Caco-2 (cell line): ENCODE data around the gene PLEKHG5. TPM values are rescaled to one million over a fixed set of nuclear protein-coding genes. Genes with fewer than 3 reads are reported as not detected.

Source experiments
- BruUV-seq: library from RNA; stranded (reverse); fragments of 400-500 nt; replicated peaks from 2 replicates; lab custom pipeline; 2021; lab: Mats Ljungman, UMichigan
- CTCF ChIA-PET: fragments of 300-600 bp; sonication (Branson Sonifier 250); formaldehyde crosslinking; loops from one replicate; lab custom pipeline; 2022; ENCODE audit warnings: antibody characterized with exemption; lab: Charles Lee
- POLR2A ChIA-PET: fragments of 300-600 bp; sonication (Branson Sonifier 250); formaldehyde crosslinking; loops from one replicate; lab custom pipeline; 2022; ENCODE audit warnings: antibody characterized with exemption; lab: Charles Lee
- DNase-seq, 2 experiments: peaks; one replicate each; pipeline versions ENCODE4 v3.0.0 to v3.0.0-alpha.2; 2020 to 2022
- H3K27me3 ChIP-seq: replicated peaks from 2 replicates; pipeline ENCODE4 v1.6.0; 2011; ENCODE audit warnings: low read length; ENCODE audit not compliant: control insufficient read depth, insufficient read depth
- H3K36me3 ChIP-seq: 2 replicates; pipeline ENCODE4 v1.5.1; 2011; ENCODE audit warnings: low read length; ENCODE audit not compliant: control insufficient read depth, insufficient read depth
- H3K4me1 ChIP-seq: fragments of 250-450 bp; sonication (Bioruptor Pico); 2 replicates; pipeline ENCODE4 v1.5.1; 2020; ENCODE audit warnings: mild to moderate bottlenecking
- H3K4me3 ChIP-seq: 2 replicates; pipeline ENCODE4 v1.5.1; 2011; ENCODE audit warnings: low read depth, mild to moderate bottlenecking, control low read depth, low read length
- H3K9me3 ChIP-seq: fragments of 250-450 bp; sonication (Bioruptor Pico); 2 replicates; pipeline ENCODE4 v1.5.1; 2020; ENCODE audit warnings: mild to moderate bottlenecking, moderate library complexity
- H3K27ac Mint-ChIP-seq: one replicate; pipeline ENCODE4 v1.8.0; 2022; ENCODE audit warnings: mixed read lengths; ENCODE audit not compliant: unreplicated experiment
- H3K27me3 Mint-ChIP-seq: one replicate; pipeline ENCODE4 v1.8.0; 2022; ENCODE audit warnings: mixed read lengths; ENCODE audit not compliant: insufficient read depth, unreplicated experiment
- H3K36me3 Mint-ChIP-seq: one replicate; pipeline ENCODE4 v1.8.0; 2022; ENCODE audit warnings: mild to moderate bottlenecking, mixed read lengths; ENCODE audit not compliant: insufficient read depth, unreplicated experiment
- H3K4me1 Mint-ChIP-seq: one replicate; pipeline ENCODE4 v1.8.0; 2022; ENCODE audit warnings: low read depth, mixed read lengths; ENCODE audit not compliant: unreplicated experiment
- H3K4me3 Mint-ChIP-seq: one replicate; pipeline ENCODE4 v1.8.0; 2022; ENCODE audit warnings: mild to moderate bottlenecking, moderate library complexity, mixed read lengths; ENCODE audit not compliant: unreplicated experiment
- H3K9me3 Mint-ChIP-seq: one replicate; pipeline ENCODE4 v1.8.0; 2022; ENCODE audit warnings: mixed read lengths; ENCODE audit not compliant: unreplicated experiment
- intact Hi-C: fragments of 100-400 bp; cut with micrococcal nuclease; formaldehyde crosslinking; loops from one replicate; pipeline ENCODE4 v1.10.0; 2022; ENCODE audit not compliant: unreplicated experiment
- total RNA-seq: library from RNA; stranded (reverse); gene quantifications from 2 replicates; pipeline ENCODE4 v1.2.3, GENCODE V29; 2022
- TF ChIP-seq, protein P1 (sequence below), 2 experiments: fragments of 200-600 bp in 1 of 2; IDR thresholded peaks; 1 replicate in 1 of 2; 2 replicates in 1 of 2; pipeline versions ENCODE4 v1.5.1 to v1.8.0; 2011 to 2022; ENCODE audit warnings: antibody characterized with exemption in 1 of 2, control low read depth in 1 of 2, inconsistent platforms in 1 of 2, low read depth in 1 of 2, low read length in 1 of 2, mild to moderate bottlenecking in 1 of 2, moderate library complexity in 1 of 2; ENCODE audit not compliant: insufficient read depth in 1 of 2, severe bottlenecking in 1 of 2, unreplicated experiment in 1 of 2

The PLEKHG5 gene
- total RNA-seq, 1 experiment from 2014 or later: 12.2 TPM

DNA sequence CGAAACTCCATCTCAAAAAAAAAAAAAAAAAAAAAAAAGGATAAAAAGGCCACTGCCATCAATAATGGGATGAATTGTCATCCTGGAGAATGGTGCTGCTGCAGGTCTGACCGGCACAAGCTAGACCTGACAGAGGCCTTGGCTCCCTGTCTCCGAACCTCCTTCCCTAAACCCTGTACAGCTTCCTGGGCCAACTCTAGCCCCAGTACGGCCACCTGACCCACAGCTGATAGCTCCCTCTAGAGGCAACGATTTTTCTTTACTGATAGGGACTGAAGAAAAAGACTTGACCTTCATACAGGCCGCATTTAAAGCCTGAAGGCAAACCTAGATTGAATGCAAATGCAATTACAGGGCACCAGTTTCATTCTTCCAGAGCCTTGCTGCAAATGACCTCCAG, 32.1 kb upstream of the PLEKHG5 start:
- intact Hi-C loops: loop anchor here (1.0 kb wide), 1 partner anchor 37 kb away; no protein-coding TSS in a partner anchor

DNA sequence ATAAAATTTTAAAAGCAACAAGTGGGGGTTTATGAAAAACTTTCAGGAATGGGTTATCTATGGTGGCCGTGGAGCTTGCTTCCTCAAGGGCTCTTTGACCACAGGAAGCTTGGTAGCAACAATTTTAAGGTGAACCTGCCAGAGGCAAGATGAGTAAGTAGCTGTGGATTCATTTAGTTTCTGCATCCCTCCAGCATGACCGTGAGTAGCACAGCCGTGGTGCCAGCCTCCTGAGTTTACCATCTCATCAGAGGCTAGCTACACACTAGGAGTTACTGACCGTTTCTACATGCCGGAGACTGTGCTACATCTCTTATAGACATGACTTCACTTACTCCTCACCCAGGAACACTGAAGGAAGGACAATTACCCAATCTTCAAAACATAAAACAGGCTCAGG, 30.1 kb upstream of the PLEKHG5 start:
- BruUV-seq: TSS peak; percentile 42
- Mint-ChIP-seq H3K27me3 (no peaks in the 10 kb centered on the region), H3K4me3 (no peak overlapping the region), H3K36me3 (peaks cover 16% of the 10 kb centered on the region), H3K9me3 (no peaks in the 10 kb centered on the region), H3K4me1 (no peaks in the 10 kb centered on the region), H3K27ac (no peak overlapping the region)
- no peak for DNase-seq
- POLR2A ChIA-PET: interaction anchor here (0.5 kb wide), 1 partner anchor 1449 kb away, joined by 3 read pairs; no protein-coding TSS in a partner anchor
- Histone ChIP-seq H3K27me3 (no peaks in the 10 kb centered on the region), H3K36me3 (no peaks in the 10 kb centered on the region; the same call in 1 of the 2 replicates), H3K4me3 (no peak overlapping the region), H3K9me3 (no peaks in the 10 kb centered on the region), H3K4me1 (0 out of 2 replicates have a peak, but pooled peaks cover 3% of the 10 kb centered on the region)
- CTCF ChIA-PET: no interaction called here
- intact Hi-C loops: no loop called here
- TF ChIP-seq, protein P1, sequence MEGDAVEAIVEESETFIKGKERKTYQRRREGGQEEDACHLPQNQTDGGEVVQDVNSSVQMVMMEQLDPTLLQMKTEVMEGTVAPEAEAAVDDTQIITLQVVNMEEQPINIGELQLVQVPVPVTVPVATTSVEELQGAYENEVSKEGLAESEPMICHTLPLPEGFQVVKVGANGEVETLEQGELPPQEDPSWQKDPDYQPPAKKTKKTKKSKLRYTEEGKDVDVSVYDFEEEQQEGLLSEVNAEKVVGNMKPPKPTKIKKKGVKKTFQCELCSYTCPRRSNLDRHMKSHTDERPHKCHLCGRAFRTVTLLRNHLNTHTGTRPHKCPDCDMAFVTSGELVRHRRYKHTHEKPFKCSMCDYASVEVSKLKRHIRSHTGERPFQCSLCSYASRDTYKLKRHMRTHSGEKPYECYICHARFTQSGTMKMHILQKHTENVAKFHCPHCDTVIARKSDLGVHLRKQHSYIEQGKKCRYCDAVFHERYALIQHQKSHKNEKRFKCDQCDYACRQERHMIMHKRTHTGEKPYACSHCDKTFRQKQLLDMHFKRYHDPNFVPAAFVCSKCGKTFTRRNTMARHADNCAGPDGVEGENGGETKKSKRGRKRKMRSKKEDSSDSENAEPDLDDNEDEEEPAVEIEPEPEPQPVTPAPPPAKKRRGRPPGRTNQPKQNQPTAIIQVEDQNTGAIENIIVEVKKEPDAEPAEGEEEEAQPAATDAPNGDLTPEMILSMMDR (IDR thresholded peaks at IDR 0.05; ENCODE audit: insufficient read depth in 1 of 2, low read depth in 1 of 2, low read length in 1 of 2, severe bottlenecking in 1 of 2, unreplicated experiment in 1 of 2): no peak

More for the DNA sequence above, 32.1 kb upstream of the PLEKHG5 start:
- ChIA-PET POLR2A (no interaction called here), CTCF (interaction anchor here (0.6 to 1.0 kb wide), 3 partner anchors 17 to 25 kb away, joined by 3 to 6 read pairs (median 4); no protein-coding TSS in a partner anchor)
- TF ChIP-seq, protein P1 (IDR thresholded peaks at IDR 0.05; ENCODE audit: insufficient read depth in 1 of 2, low read depth in 1 of 2, low read length in 1 of 2, severe bottlenecking in 1 of 2, unreplicated experiment in 1 of 2): peak in 1 of 2 experiments; percentile 39
- peak in 1 of 2 experiments; percentile 56 for DNase-seq
- Mint-ChIP-seq H3K36me3 (peaks cover 23% of the 10 kb centered on the region), H3K9me3 (no peaks in the 10 kb centered on the region), H3K27me3 (no peaks in the 10 kb centered on the region), H3K4me1 (no peaks in the 10 kb centered on the region), H3K27ac (no peak overlapping the region), H3K4me3 (no peak overlapping the region)
- Histone ChIP-seq H3K9me3 (no peaks in the 10 kb centered on the region), H3K36me3 (no peaks in the 10 kb centered on the region; the same call in 1 of the 2 replicates), H3K4me3 (no peak overlapping the region), H3K4me1 (no peaks in the 10 kb centered on the region), H3K27me3 (no peaks in the 10 kb centered on the region)
- BruUV-seq: no TSS peak

DNA sequence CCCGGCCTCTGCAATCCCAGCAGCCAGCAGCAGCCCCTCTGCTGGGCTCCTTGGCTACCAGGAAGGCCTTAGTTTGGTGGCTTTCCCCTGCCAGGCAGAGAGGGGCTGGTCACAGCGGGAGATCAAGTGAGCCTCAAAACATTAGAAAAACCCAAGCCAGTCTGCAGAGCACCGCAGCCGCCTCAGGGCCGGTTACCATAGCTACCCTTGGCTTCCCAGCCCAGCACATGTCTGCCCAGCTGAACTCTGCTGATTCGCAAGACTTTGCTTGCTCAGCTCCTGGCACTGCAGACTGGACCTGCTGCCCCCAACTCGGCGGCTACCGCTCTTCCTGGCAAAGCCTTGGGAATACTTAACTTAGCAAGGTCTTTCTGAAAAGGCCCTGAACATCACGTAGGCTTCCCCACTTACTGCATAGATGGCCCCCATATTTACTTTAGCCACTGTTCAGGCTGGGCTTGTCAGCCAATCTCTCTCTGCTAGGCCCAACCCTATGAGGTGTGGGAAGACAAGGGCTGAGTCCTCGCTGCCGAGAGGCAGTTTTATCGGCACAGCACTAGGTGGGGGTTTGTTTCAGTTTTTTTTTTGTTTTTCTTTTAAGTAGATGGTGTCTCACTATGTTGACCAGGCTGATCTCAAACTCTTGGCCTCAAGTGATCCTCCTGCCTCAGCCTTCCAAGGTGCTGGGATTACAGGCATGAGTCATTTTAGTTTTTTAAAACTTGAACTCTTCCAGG, 28.6 kb upstream of the PLEKHG5 start:
- Mint-ChIP-seq H3K36me3 (peaks cover 16% of the 10 kb centered on the region), H3K9me3 (no peaks in the 10 kb centered on the region), H3K27me3 (no peaks in the 10 kb centered on the region), H3K4me1 (no peaks in the 10 kb centered on the region), H3K4me3 (no peak overlapping the region), H3K27ac (no peak overlapping the region)
- no peaks in the 10 kb centered on the region for H3K9me3 ChIP-seq
- no TSS peak for BruUV-seq
- TF ChIP-seq, protein P1 (IDR thresholded peaks at IDR 0.05; ENCODE audit: insufficient read depth in 1 of 2, low read depth in 1 of 2, low read length in 1 of 2, severe bottlenecking in 1 of 2, unreplicated experiment in 1 of 2): no peak
- H3K27me3 ChIP-seq: no peaks in the 10 kb centered on the region
- no peaks in the 10 kb centered on the region for H3K36me3 ChIP-seq
- intact Hi-C loops: no loop called here
- no peak for DNase-seq
- POLR2A ChIA-PET: no interaction called here
- H3K4me3 ChIP-seq: no peak overlapping the region
- CTCF ChIA-PET: no interaction called here
- 0 out of 2 replicates have a peak, but pooled peaks cover 3% of the 10 kb centered on the region for H3K4me1 ChIP-seq
